HepG2 (cell line): ENCODE results near the gene ISG20.

Source experiments
- ATF3 ChIP-seq: sonication (generic); formaldehyde crosslinking; IDR thresholded peaks from 2 replicates; pipeline ENCODE4 v1.4.0; 2020; ENCODE audit warnings: missing genetic modification reagents
- CTCF ChIP-seq: sonication (generic); formaldehyde crosslinking; IDR thresholded peaks from 2 replicates; pipeline ENCODE4 v1.5.0; 2020; ENCODE audit warnings: mild to moderate bottlenecking, missing genetic modification reagents, moderate library complexity
- EZH2 ChIP-seq: conservative IDR thresholded peaks from 2 replicates; pipeline ENCODE4 v1.6.1; 2012; ENCODE audit warnings: mild to moderate bottlenecking, low read depth, low read length, moderate library complexity
- GTF3A ChIP-seq: sonication (generic); formaldehyde crosslinking; conservative IDR thresholded peaks from 2 replicates; pipeline ENCODE4 v1.4.0; 2020; ENCODE audit warnings: mild to moderate bottlenecking, missing genetic modification reagents
- MAX ChIP-seq: IDR thresholded peaks from 2 replicates; pipeline ENCODE4 v1.6.1; 2012; ENCODE audit warnings: inconsistent platforms
- MAZ ChIP-seq, 2 experiments: sonication (generic) in 1 of 2; formaldehyde crosslinking in 1 of 2; IDR thresholded peaks; 2 replicates each; pipeline versions ENCODE4 v1.5.0 to v1.6.1; 2012 to 2020; ENCODE audit warnings: low read depth in 2 of 2, mild to moderate bottlenecking in 2 of 2, borderline replicate concordance in 1 of 2, improper control_type of control experiment in 1 of 2, low read length in 1 of 2, missing genetic modification reagents in 1 of 2, moderate library complexity in 1 of 2
- NPAS2 ChIP-seq: sonication (generic); formaldehyde crosslinking; IDR thresholded peaks from 2 replicates; pipeline ENCODE4 v1.8.0; 2022; ENCODE audit warnings: mild to moderate bottlenecking, missing genetic modification reagents, borderline replicate concordance
- RBM39 ChIP-seq: fragments of 200-400 bp; formaldehyde crosslinking; IDR thresholded peaks from one replicate; pipeline ENCODE4 v1.6.1; 2018; ENCODE audit warnings: antibody characterized with exemption, mild to moderate bottlenecking, low read depth, low read length; ENCODE audit not compliant: poor library complexity, severe bottlenecking
- ZIK1 ChIP-seq: sonication (generic); formaldehyde crosslinking; IDR thresholded peaks from 2 replicates; pipeline ENCODE4 v1.5.0; 2020; ENCODE audit warnings: mild to moderate bottlenecking, low read depth, missing genetic modification reagents, borderline replicate concordance

- TF ChIP-seq ATF3 = no peak
- TF ChIP-seq EZH2 = no peak
- no peak for TF ChIP-seq GTF3A (CRISPR knock-in tag)
- no peak for TF ChIP-seq CTCF (CRISPR knock-in tag)
- TF ChIP-seq NPAS2 (CRISPR knock-in tag) = no peak
- TF ChIP-seq MAX = no peak
- TF ChIP-seq ZIK1 (CRISPR knock-in tag) = no peak
- TF ChIP-seq RBM39 = no peak
- no peak for TF ChIP-seq MAZ (IDR thresholded peaks at IDR 0.05; ENCODE audit: borderline replicate concordance, low read depth, low read length)
- no peak for TF ChIP-seq MAZ (CRISPR knock-in tag; IDR thresholded peaks at IDR 0.05; ENCODE audit: low read depth)
These were observed 1.4 kb upstream of the ISG20 start for GRCh38 chr15:88637436-88637835.
